ENCODE measurements around the gene MYH9.
A peak's percentile ranks its signal among the peaks of the same experiment; 100 is the strongest.
"Not testable (repeated sequence)": the region's sequence is repeated elsewhere in the genome, so short reads cannot be mapped to it uniquely, and the experiment has no call there.

The MYH9 gene

GRCh38 chr22:36389122-36389521 lies 1.4 kb upstream of the MYH9 start:
- H3K27me3 ChIP-seq (ENCODE audit: insufficient read depth, low read length, poor library complexity); H4K8ac ChIP-seq (ENCODE audit: low read depth, low read length); H2BK15ac ChIP-seq (replicated peaks; ENCODE audit: low read depth); H3K56ac ChIP-seq (ENCODE audit: low read length); H3K79me1 ChIP-seq (ENCODE audit: low read length); H3K4ac ChIP-seq (ENCODE audit: low read depth, low read length); H2AK5ac ChIP-seq (ENCODE audit: low read length); H3K9ac ChIP-seq (ENCODE audit: low read length); DNase-seq; H3K4me2 ChIP-seq (ENCODE audit: low read length); H2BK120ac ChIP-seq (ENCODE audit: low read depth, low read length); H3K23ac ChIP-seq (ENCODE audit: low read length); H3K4me3 ChIP-seq (ENCODE audit: low read length); H3K18ac ChIP-seq (ENCODE audit: low read length); H2BK5ac ChIP-seq (ENCODE audit: low read length); H3K27ac ChIP-seq (ENCODE audit: low read depth, low read length); H3K4me1 ChIP-seq (ENCODE audit: control insufficient read depth, low read depth, low read length); H3K36me3 ChIP-seq (ENCODE audit: control insufficient read depth, insufficient read depth, low read length); H4K5ac ChIP-seq (ENCODE audit: low read length): not testable (repeated sequence)
- no CpG with 5 or more reads among the region's 14 CpGs for WGBS (ENCODE audit: extremely low coverage, insufficient coverage, low lambda C conversion rate)
- peaks cover 35% of the 10 kb centered on the region for H3K79me2 ChIP-seq (ENCODE audit: control insufficient read depth, insufficient read depth, low read length)

GRCh38 chr22:36387709-36387958 lies 133 bp downstream of the MYH9 start:
- H3K27ac ChIP-seq (ENCODE audit: low read depth, low read length) = peak overlapping the region; percentile 94
- H4K5ac ChIP-seq (ENCODE audit: low read length) = no peak overlapping the region
- peaks cover 2% of the 10 kb centered on the region for H3K79me1 ChIP-seq (ENCODE audit: low read length)
- no peak overlapping the region for H4K8ac ChIP-seq (ENCODE audit: low read depth, low read length)
- peak overlapping the region; percentile 95 for H3K18ac ChIP-seq (ENCODE audit: low read length)
- H2AK5ac ChIP-seq (ENCODE audit: low read length) = no peak overlapping the region
- peak overlapping the region; percentile 90 for H3K4ac ChIP-seq (ENCODE audit: low read depth, low read length)
- no peak overlapping the region for H2BK120ac ChIP-seq (ENCODE audit: low read depth, low read length)
- H3K79me2 ChIP-seq (ENCODE audit: control insufficient read depth, insufficient read depth, low read length) = peaks cover 49% of the 10 kb centered on the region
- DNase-seq = no peak
- no peaks in the 10 kb centered on the region for H3K27me3 ChIP-seq (ENCODE audit: insufficient read depth, low read length, poor library complexity)
- peak overlapping the region; percentile 96 for H3K56ac ChIP-seq (ENCODE audit: low read length)
- H2BK5ac ChIP-seq (ENCODE audit: low read length) = no peak overlapping the region
- H3K4me2 ChIP-seq (ENCODE audit: low read length) = no peak overlapping the region
- H3K4me1 ChIP-seq (ENCODE audit: control insufficient read depth, low read depth, low read length) = peaks cover 6% of the 10 kb centered on the region
- no CpG with 5 or more reads among the region's 31 CpGs for WGBS (ENCODE audit: extremely low coverage, insufficient coverage, low lambda C conversion rate)
- H3K4me3 ChIP-seq (ENCODE audit: low read length) = peak overlapping the region; percentile 93
- no peaks in the 10 kb centered on the region for H3K36me3 ChIP-seq (ENCODE audit: control insufficient read depth, insufficient read depth, low read length)
- peak overlapping the region; percentile 97 for H3K9ac ChIP-seq (ENCODE audit: low read length)
- H3K23ac ChIP-seq (ENCODE audit: low read length) = peak overlapping the region; percentile 97
- H2BK15ac ChIP-seq (replicated peaks; ENCODE audit: low read depth) = no peak overlapping the region

DNA sequence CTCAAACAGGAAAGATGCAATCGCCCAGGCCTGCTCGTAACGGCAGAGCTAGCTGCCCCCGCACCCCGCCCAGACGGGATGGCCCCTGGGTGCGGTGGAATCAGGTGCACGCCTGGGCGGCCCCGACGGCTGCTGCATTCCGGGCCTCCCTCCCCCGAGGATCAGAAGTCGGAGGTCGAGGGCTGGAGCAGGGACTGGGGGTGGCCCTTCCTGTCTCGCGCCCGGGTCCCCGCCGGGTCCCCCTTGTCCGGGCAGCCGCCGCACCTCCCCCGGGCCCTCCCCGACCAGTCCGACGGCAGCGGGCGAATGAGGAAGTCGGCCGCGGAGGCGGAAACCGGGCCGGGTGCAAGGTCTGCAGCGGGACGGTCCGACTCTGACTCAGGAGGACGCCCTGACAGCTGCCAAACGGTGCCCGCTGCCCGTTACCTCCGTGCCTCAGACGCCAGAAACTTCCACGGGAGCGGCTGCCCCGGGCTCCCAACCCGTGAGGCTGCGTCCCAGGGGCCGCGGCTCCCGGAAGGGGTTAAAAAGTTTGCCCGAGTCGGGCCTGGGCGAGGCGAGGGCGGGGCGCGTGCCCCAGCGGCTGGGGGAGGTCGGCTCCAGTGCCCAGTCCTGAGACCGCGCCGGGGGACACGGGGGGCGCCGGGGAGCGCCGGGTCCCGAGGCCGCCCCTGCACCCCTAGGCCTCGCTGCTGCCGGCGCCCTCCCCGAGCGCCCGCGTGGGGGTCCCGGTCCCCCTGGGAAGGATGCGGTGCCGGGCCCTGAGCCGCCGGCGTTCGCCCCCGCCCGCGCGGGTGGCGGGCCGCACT lies 663 bp downstream of the MYH9 start:
- Histone ChIP-seq H3K36me3 (ENCODE audit: control insufficient read depth, insufficient read depth, low read length) (no peaks in the 10 kb centered on the region), H3K4me3 (ENCODE audit: low read length) (peak overlapping the region; percentile 93), H2BK5ac (ENCODE audit: low read length) (peak overlapping the region; percentile 30), H3K4me1 (ENCODE audit: control insufficient read depth, low read depth, low read length) (peaks cover 6% of the 10 kb centered on the region), H4K8ac (ENCODE audit: low read depth, low read length) (no peak overlapping the region), H3K27ac (ENCODE audit: low read depth, low read length) (peak overlapping the region; percentile 94), H3K56ac (ENCODE audit: low read length) (peak overlapping the region; percentile 96), H2AK5ac (ENCODE audit: low read length) (no peak overlapping the region), H3K4me2 (ENCODE audit: low read length) (peak overlapping the region; percentile 78), H4K5ac (ENCODE audit: low read length) (no peak overlapping the region), H3K27me3 (ENCODE audit: insufficient read depth, low read length, poor library complexity) (no peaks in the 10 kb centered on the region), H3K23ac (ENCODE audit: low read length) (peak overlapping the region; percentile 97), H3K79me1 (ENCODE audit: low read length) (peaks cover 2% of the 10 kb centered on the region), H3K18ac (ENCODE audit: low read length) (peak overlapping the region; percentile 95), H3K9ac (ENCODE audit: low read length) (peak overlapping the region; percentile 97), H3K4ac (ENCODE audit: low read depth, low read length) (peak overlapping the region; percentile 90), H3K79me2 (ENCODE audit: control insufficient read depth, insufficient read depth, low read length) (peaks cover 52% of the 10 kb centered on the region), H2BK15ac (replicated peaks; ENCODE audit: low read depth) (no peak overlapping the region), H2BK120ac (ENCODE audit: low read depth, low read length) (no peak overlapping the region)
- no CpG with 5 or more reads among the region's 91 CpGs for WGBS (ENCODE audit: extremely low coverage, insufficient coverage, low lambda C conversion rate)
- no peak for DNase-seq

DNA sequence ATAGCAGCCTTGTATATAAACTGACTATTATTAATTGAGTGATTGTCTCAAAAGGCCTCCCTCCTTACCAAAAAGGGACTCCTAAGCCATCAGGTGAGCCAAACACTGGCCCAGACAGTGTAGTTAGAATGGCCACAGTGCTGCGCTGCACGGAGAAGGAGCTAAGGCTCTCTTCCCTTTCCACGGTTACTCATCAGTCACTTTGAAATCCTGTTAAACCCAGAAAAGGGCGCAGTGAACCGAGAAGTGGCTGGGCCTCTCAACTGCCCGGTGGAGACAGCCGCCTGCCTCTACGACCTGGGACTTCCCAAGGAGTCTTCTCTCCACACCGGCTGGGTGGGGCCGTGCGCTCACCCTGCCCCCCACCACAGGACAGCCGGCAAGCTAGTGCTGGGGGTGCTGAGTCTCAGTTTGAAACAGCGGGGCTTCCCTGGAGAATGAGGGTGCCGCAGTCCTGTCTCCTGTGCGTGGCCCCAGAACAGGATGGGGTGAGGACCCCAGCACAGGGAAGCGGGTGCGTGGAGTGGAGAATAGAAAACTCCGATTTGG lies 1.3 kb downstream of the MYH9 start:
- no peaks in the 10 kb centered on the region for H3K27me3 ChIP-seq (ENCODE audit: insufficient read depth, low read length, poor library complexity)
- no peak overlapping the region for H4K5ac ChIP-seq (ENCODE audit: low read length)
- H4K8ac ChIP-seq (ENCODE audit: low read depth, low read length) = no peak overlapping the region
- H2AK5ac ChIP-seq (ENCODE audit: low read length) = no peak overlapping the region
- peaks cover 6% of the 10 kb centered on the region for H3K4me1 ChIP-seq (ENCODE audit: control insufficient read depth, low read depth, low read length)
- H3K4ac ChIP-seq (ENCODE audit: low read depth, low read length) = peak overlapping the region; percentile 90
- peaks cover 2% of the 10 kb centered on the region for H3K36me3 ChIP-seq (ENCODE audit: control insufficient read depth, insufficient read depth, low read length)
- peak overlapping the region; percentile 78 for H3K4me2 ChIP-seq (ENCODE audit: low read length)
- no CpG with 5 or more reads among the region's 18 CpGs for WGBS (ENCODE audit: extremely low coverage, insufficient coverage, low lambda C conversion rate)
- H3K79me1 ChIP-seq (ENCODE audit: low read length) = peaks cover 4% of the 10 kb centered on the region
- H3K4me3 ChIP-seq (ENCODE audit: low read length) = peak overlapping the region; percentile 93
- H3K18ac ChIP-seq (ENCODE audit: low read length) = peak overlapping the region; percentile 95
- H3K9ac ChIP-seq (ENCODE audit: low read length) = peak overlapping the region; percentile 97
- peak overlapping the region; percentile 94 for H3K27ac ChIP-seq (ENCODE audit: low read depth, low read length)
- no peak overlapping the region for H2BK5ac ChIP-seq (ENCODE audit: low read length)
- H2BK15ac ChIP-seq (replicated peaks; ENCODE audit: low read depth) = no peak overlapping the region
- no peak for DNase-seq
- H3K56ac ChIP-seq (ENCODE audit: low read length) = peak overlapping the region; percentile 96
- H3K79me2 ChIP-seq (ENCODE audit: control insufficient read depth, insufficient read depth, low read length) = peaks cover 58% of the 10 kb centered on the region
- H2BK120ac ChIP-seq (ENCODE audit: low read depth, low read length) = no peak overlapping the region
- H3K23ac ChIP-seq (ENCODE audit: low read length) = peak overlapping the region; percentile 97

GRCh38 chr22:36385491-36386350 lies 2.0 kb downstream of the MYH9 start:
- H3K79me2 ChIP-seq (ENCODE audit: control insufficient read depth, insufficient read depth, low read length) = peaks cover 65% of the 10 kb centered on the region
- WGBS (ENCODE audit: extremely low coverage, insufficient coverage, low lambda C conversion rate) = no CpG with 5 or more reads among the region's 12 CpGs
- peak overlapping the region; percentile 96 for H3K56ac ChIP-seq (ENCODE audit: low read length)
- no peak overlapping the region for H2AK5ac ChIP-seq (ENCODE audit: low read length)
- no peaks in the 10 kb centered on the region for H3K27me3 ChIP-seq (ENCODE audit: insufficient read depth, low read length, poor library complexity)
- H3K18ac ChIP-seq (ENCODE audit: low read length) = no peak overlapping the region
- H3K4ac ChIP-seq (ENCODE audit: low read depth, low read length) = no peak overlapping the region
- peaks cover 4% of the 10 kb centered on the region for H3K79me1 ChIP-seq (ENCODE audit: low read length)
- no peak overlapping the region for H4K8ac ChIP-seq (ENCODE audit: low read depth, low read length)
- H3K23ac ChIP-seq (ENCODE audit: low read length) = no peak overlapping the region
- peak overlapping the region; percentile 93 for H3K4me3 ChIP-seq (ENCODE audit: low read length)
- peaks cover 6% of the 10 kb centered on the region for H3K4me1 ChIP-seq (ENCODE audit: control insufficient read depth, low read depth, low read length)
- DNase-seq = peak; percentile 83
- peak overlapping the region; percentile 78 for H3K4me2 ChIP-seq (ENCODE audit: low read length)
- H2BK15ac ChIP-seq (replicated peaks; ENCODE audit: low read depth) = no peak overlapping the region
- H4K5ac ChIP-seq (ENCODE audit: low read length) = no peak overlapping the region
- peak overlapping the region; percentile 97 for H3K9ac ChIP-seq (ENCODE audit: low read length)
- H2BK120ac ChIP-seq (ENCODE audit: low read depth, low read length) = no peak overlapping the region
- peak overlapping the region; percentile 48 for H3K27ac ChIP-seq (ENCODE audit: low read depth, low read length)
- no peak overlapping the region for H2BK5ac ChIP-seq (ENCODE audit: low read length)
- H3K36me3 ChIP-seq (ENCODE audit: control insufficient read depth, insufficient read depth, low read length) = peaks cover 2% of the 10 kb centered on the region
